Nephron (organoid): ENCODE data around the gene ACTL8.

Source experiments
- H3K27ac Mint-ChIP-seq, 3 experiments: 2 replicates each; pipeline ENCODE4 v1.8.0; 2020; ENCODE audit warnings: mixed read lengths in 3 of 3, mild to moderate bottlenecking in 2 of 3, moderate library complexity in 1 of 3
- H3K27me3 Mint-ChIP-seq: 2 replicates; pipeline ENCODE4 v1.8.0; 2021; ENCODE audit warnings: low read depth, mild to moderate bottlenecking, moderate library complexity, mixed read lengths
- H3K36me3 Mint-ChIP-seq: 2 replicates; pipeline ENCODE4 v1.8.0; 2020; ENCODE audit warnings: low read depth, mixed read lengths
- H3K4me1 Mint-ChIP-seq: 2 replicates; pipeline ENCODE4 v1.8.0; 2020; ENCODE audit warnings: mixed read lengths
- H3K4me3 Mint-ChIP-seq, 3 experiments: 2 replicates each; pipeline ENCODE4 v1.8.0; 2020; ENCODE audit warnings: mild to moderate bottlenecking in 3 of 3, mixed read lengths in 3 of 3, moderate library complexity in 2 of 3
- H3K9me3 Mint-ChIP-seq: 2 replicates; pipeline ENCODE4 v1.8.0; 2020; ENCODE audit warnings: mixed read lengths
- TF ChIP-seq, protein P1 (sequence below), 3 experiments: fragments of 200-600 bp; sonication (generic); IDR thresholded peaks; one replicate each; pipeline ENCODE4 v1.5.0; 2021; ENCODE audit warnings: antibody characterized with exemption in 3 of 3; ENCODE audit not compliant: unreplicated experiment in 3 of 3

The ACTL8 gene

DNA sequence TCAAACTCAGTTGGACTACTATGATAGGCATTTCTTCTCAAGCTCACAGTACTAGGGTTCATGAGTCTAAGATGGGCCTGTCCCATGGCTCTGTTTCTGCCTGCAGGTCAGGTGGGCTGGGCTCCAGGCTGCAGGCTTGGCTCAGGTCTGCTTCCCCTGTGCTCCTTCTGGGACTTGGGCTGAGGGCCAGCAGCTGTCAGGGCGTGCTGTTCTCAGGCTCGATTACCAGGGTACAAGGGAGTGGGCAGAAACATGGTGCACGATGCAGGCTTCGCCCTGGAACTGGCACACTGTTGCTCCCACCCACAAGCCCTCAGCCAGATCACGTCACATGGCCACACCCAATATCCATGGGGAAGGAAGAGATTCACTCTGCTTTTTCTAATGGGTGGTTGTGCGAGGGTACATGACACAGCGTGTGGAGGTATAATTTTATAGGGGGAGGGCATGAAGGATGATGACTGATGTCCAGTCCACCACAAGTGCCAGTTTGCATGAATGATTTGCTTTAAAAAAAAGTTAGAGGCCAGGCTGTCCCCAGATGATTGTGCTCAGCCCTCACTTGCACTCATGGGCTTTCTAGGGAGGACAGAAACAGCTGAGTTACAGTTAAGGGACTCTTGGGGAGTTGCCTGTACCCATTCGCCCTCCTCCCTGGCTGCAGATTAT lies 118.0 kb downstream of the ACTL8 start:
- Mint-ChIP-seq H3K27ac (no peak overlapping the region), H3K27me3 (peaks cover 24% of the 10 kb centered on the region), H3K36me3 (no peaks in the 10 kb centered on the region), H3K4me3 (no peak overlapping the region), H3K9me3 (peaks cover 5% of the 10 kb centered on the region), H3K4me1 (peaks cover 7% of the 10 kb centered on the region)
- TF ChIP-seq, protein P1, sequence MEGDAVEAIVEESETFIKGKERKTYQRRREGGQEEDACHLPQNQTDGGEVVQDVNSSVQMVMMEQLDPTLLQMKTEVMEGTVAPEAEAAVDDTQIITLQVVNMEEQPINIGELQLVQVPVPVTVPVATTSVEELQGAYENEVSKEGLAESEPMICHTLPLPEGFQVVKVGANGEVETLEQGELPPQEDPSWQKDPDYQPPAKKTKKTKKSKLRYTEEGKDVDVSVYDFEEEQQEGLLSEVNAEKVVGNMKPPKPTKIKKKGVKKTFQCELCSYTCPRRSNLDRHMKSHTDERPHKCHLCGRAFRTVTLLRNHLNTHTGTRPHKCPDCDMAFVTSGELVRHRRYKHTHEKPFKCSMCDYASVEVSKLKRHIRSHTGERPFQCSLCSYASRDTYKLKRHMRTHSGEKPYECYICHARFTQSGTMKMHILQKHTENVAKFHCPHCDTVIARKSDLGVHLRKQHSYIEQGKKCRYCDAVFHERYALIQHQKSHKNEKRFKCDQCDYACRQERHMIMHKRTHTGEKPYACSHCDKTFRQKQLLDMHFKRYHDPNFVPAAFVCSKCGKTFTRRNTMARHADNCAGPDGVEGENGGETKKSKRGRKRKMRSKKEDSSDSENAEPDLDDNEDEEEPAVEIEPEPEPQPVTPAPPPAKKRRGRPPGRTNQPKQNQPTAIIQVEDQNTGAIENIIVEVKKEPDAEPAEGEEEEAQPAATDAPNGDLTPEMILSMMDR (IDR thresholded peaks at IDR 0.05; ENCODE audit: unreplicated experiment in 3 of 3): no peak

GRCh38 chr1:17874231-17874630 lies 119.1 kb downstream of the ACTL8 start:
- Mint-ChIP-seq H3K9me3 (peaks cover 5% of the 10 kb centered on the region), H3K4me3 (no peak overlapping the region), H3K27ac (no peak overlapping the region), H3K27me3 (peaks cover 21% of the 10 kb centered on the region), H3K4me1 (peaks cover 7% of the 10 kb centered on the region), H3K36me3 (no peaks in the 10 kb centered on the region)
- TF ChIP-seq, protein P1 (IDR thresholded peaks at IDR 0.05; ENCODE audit: unreplicated experiment in 3 of 3): no peak

DNA sequence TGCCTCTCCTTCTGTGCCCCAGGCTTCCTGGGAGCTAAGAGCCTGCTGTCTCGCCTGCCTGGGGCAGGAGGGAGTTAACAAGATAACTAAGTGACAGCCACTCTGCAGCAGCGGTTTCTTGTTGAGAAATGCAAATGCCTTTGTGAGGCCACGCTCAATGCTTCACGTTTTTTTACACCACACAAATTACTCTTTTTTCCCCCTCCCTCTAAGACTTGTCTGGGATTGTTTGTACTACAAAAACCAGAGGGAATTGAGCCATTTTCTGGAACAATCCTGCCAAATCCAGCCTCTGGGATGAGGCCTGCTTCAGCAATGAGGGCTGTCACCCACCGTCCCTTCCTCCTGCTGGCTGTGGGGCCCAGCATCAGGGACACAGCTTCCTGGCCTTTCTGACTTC lies 119.6 kb downstream of the ACTL8 start:
- Mint-ChIP-seq H3K27me3 (peaks cover 22% of the 10 kb centered on the region), H3K27ac (no peak overlapping the region), H3K4me3 (no peak overlapping the region), H3K36me3 (no peaks in the 10 kb centered on the region), H3K9me3 (peaks cover 5% of the 10 kb centered on the region), H3K4me1 (peaks cover 7% of the 10 kb centered on the region)
- TF ChIP-seq, protein P1 (IDR thresholded peaks at IDR 0.05; ENCODE audit: unreplicated experiment in 3 of 3): no peak

DNA sequence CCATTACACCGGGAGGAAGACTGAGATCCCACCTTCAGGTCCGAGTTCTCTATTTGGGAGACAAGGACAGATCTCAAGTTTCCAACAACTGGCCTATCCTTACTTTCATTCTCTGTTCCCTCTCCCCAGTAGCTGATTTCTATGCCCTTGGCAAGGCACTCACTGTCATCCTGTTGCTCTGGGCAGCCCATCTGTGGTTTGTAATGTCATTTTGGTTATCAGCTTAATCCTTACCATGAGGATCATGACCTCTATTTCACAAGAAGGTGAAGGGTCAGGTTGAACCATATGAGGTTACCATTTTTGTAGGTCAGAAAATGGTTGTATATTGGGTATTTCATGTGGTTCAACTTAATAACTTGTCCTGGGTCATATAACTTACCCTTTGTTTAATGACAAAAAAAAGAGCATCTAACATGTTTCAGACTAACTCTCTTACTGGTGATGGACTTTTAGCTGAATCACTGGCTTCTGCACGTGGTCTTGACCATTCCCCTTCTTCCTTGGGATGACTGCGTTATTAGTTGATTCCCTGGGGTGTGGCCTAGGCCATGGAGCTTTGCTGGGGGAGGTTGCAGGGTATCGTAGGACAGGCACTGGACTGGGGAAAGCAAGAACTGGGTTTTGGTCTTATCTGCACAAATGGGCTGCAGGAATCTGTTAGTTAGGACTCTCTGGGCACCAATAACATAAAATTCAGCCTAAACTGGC lies 120.2 kb downstream of the ACTL8 start:
- TF ChIP-seq, protein P1 (IDR thresholded peaks at IDR 0.05; ENCODE audit: unreplicated experiment in 3 of 3): no peak
- no peaks in the 10 kb centered on the region for H3K36me3 Mint-ChIP-seq
- H3K4me3 Mint-ChIP-seq: no peak overlapping the region
- peaks cover 7% of the 10 kb centered on the region for H3K4me1 Mint-ChIP-seq
- no peak overlapping the region for H3K27ac Mint-ChIP-seq
- peaks cover 25% of the 10 kb centered on the region for H3K27me3 Mint-ChIP-seq
- peaks cover 5% of the 10 kb centered on the region for H3K9me3 Mint-ChIP-seq

DNA sequence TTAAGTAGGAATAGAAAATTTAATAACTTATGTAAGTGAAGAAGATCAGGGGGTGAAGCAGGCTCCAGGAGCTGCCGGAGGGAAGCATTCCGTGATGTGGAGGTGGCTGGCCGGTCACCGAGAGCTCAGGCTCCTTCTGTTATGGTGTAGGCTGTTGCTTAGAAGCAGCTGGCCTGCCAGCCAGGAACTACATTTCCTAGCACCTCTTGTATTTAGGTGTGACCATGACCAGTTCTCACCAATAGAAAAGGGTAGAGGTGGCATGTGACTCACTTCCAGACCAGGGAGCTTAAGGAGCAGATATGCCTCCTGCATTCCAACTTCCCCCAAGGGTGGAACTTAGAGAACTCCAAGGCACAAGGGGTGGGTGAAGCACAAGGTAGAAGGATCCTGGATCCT lies 120.7 kb downstream of the ACTL8 start:
- H3K9me3 Mint-ChIP-seq: peaks cover 2% of the 10 kb centered on the region
- H3K36me3 Mint-ChIP-seq: no peaks in the 10 kb centered on the region
- H3K27ac Mint-ChIP-seq: no peak overlapping the region
- peaks cover 23% of the 10 kb centered on the region for H3K27me3 Mint-ChIP-seq
- H3K4me1 Mint-ChIP-seq: peaks cover 7% of the 10 kb centered on the region
- TF ChIP-seq, protein P1 (IDR thresholded peaks at IDR 0.05; ENCODE audit: unreplicated experiment in 3 of 3): no peak
- no peak overlapping the region for H3K4me3 Mint-ChIP-seq
